DND-41 (cell line): ENCODE measurements around the gene PRMT2.
"Not testable (repeated sequence)": the region's sequence is repeated elsewhere in the genome, so short reads cannot be mapped to it uniquely, and the experiment has no call there.

Source experiments
- ATAC-seq: fragments of 200-7000 bp; cut with Tn5 transposase; 3 replicates; pipeline ENCODE4 v1.9.1; 2021; ENCODE audit warnings: low read depth; ENCODE audit not compliant: insufficient read depth
- DNase-seq: peaks from one replicate; pipeline ENCODE4 v3.0.0-alpha.2; 2020
- H2AFZ ChIP-seq: 2 replicates; pipeline ENCODE4 v1.6.0; 2012; ENCODE audit warnings: low read depth, low read length
- H3K27ac ChIP-seq: 2 replicates; pipeline ENCODE4 v1.5.1; 2012; ENCODE audit warnings: low read length, inconsistent platforms
- H3K27me3 ChIP-seq: fragments of 200-600 bp; sonication (generic); 2 replicates; pipeline ENCODE4 v1.6.0; 2012; ENCODE audit warnings: low read length, mild to moderate bottlenecking, inconsistent platforms; ENCODE audit not compliant: insufficient read depth, poor library complexity
- H3K36me3 ChIP-seq: 2 replicates; pipeline ENCODE4 v1.5.1; 2012; ENCODE audit warnings: low read length, inconsistent platforms; ENCODE audit not compliant: insufficient read depth
- H3K4me1 ChIP-seq: 2 replicates; pipeline ENCODE4 v1.5.1; 2012; ENCODE audit warnings: mild to moderate bottlenecking, low read length; ENCODE audit not compliant: insufficient read depth
- H3K4me2 ChIP-seq: 2 replicates; pipeline ENCODE4 v1.6.0; 2012; ENCODE audit warnings: mild to moderate bottlenecking, moderate library complexity, low read length, inconsistent platforms; ENCODE audit not compliant: insufficient read depth
- H3K4me3 ChIP-seq, 2 experiments: fragments of 200-600 bp in 1 of 2; shearing (Covaris generic) in 1 of 2; 2 replicates each; pipeline ENCODE4 v1.5.1; 2012 to 2016; ENCODE audit warnings: inconsistent platforms in 2 of 2, low read length in 2 of 2, mild to moderate bottlenecking in 2 of 2, low read depth in 1 of 2, moderate library complexity in 1 of 2
- H3K79me2 ChIP-seq: 2 replicates; pipeline ENCODE4 v1.6.0; 2012; ENCODE audit warnings: low read length, inconsistent platforms; ENCODE audit not compliant: insufficient read depth
- H3K9ac ChIP-seq: 2 replicates; pipeline ENCODE4 v1.6.0; 2012; ENCODE audit warnings: low read depth, mild to moderate bottlenecking, inconsistent platforms, low read length, moderate library complexity
- H3K9me3 ChIP-seq: 2 replicates; pipeline ENCODE4 v1.5.1; 2012; ENCODE audit warnings: low read length, moderate library complexity, mild to moderate bottlenecking, inconsistent platforms; ENCODE audit not compliant: insufficient read depth, severe bottlenecking
- H4K20me1 ChIP-seq: 2 replicates; pipeline ENCODE4 v1.6.0; 2012; ENCODE audit warnings: low read length; ENCODE audit not compliant: insufficient read depth

PRMT2 gene

DNA sequence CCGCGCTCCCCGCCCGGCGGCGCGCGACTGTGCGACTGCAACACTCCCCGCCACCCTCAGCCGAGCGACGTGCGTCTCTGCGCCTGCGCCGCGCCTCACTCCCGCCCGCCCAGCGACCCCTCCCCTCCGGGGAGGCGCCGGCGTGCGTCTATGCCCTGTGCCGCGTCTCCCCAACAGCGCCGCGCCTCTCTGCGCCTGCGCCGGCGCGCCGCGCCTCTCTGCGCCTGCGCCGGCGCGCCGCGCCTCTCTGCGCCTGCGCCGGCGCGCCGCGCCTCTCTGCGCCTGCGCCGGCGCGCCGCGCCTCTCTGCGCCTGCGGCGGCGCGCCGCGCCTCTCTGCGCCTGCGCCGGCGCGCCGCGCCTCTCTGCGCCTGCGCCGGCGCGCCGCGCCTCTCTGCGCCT, 63.2 kb downstream of the PRMT2 start:
- H3K4me3 ChIP-seq, H3K4me1 ChIP-seq, H3K27me3 ChIP-seq, H3K9ac ChIP-seq, H3K4me2 ChIP-seq, ATAC-seq, H3K79me2 ChIP-seq, H3K36me3 ChIP-seq, H3K9me3 ChIP-seq, H3K27ac ChIP-seq, H4K20me1 ChIP-seq, H2AFZ ChIP-seq, DNase-seq: not testable (repeated sequence)

DNA sequence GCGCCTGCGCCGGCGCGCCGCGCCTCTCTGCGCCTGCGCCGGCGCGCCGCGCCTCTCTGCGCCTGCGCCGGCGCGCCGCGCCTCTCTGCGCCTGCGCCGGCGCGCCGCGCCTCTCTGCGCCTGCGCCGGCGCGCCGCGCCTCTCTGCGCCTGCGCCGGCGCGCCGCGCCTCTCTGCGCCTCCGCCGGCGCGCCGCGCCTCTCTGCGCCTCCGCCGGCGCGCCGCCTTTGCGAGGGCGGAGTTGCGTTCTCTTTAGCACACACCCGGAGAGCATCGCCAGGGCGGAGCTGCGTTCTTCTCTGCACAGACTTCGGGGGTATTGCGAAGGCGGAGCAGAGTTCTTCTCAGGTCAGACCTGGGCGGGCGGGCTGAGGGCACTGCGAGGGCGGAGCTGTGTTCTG, 63.6 kb downstream of the PRMT2 start:
- ATAC-seq (peak; percentile 62; the same call in 2 of the 3 replicates), DNase-seq (peak; percentile 31)
- H2AFZ ChIP-seq, H3K4me2 ChIP-seq, H3K27ac ChIP-seq, H4K20me1 ChIP-seq, H3K9me3 ChIP-seq, H3K27me3 ChIP-seq, H3K36me3 ChIP-seq, H3K4me3 ChIP-seq, H3K9ac ChIP-seq, H3K79me2 ChIP-seq, H3K4me1 ChIP-seq: not testable (repeated sequence)
